Measurements from ENCODE around the gene MYO10. TPM values are rescaled to one million over a fixed set of nuclear protein-coding genes. Genes with fewer than 3 reads are reported as not detected.

MYO10 gene
- total and polyA plus RNA-seq, 2 of the 8 experiments (the other 6 are each of a cell fraction or from before 2014, with no cell fraction given) = 21.5 to 107 TPM

DNA sequence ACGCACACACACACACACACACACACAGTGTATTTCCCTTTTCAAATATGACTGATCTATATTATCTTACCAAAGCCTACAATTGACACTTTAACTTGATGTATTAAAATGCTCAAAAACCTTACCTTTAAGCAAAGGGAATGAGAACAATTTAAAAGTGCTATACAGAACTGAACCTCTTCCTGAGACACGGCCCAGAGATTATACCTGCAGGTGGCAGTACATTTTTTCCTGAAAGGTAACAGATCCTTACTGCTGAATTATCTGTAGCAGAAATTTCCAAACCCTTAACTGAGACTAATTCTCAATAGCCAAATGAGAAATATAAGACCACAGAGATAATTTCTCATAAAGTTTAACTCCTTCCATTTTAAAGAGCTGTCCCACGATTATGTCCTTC is 91.1 kb downstream of the MYO10 start:
- no peak overlapping the region for H4K5ac ChIP-seq (ENCODE audit: insufficient read length, low read depth, low read length)
- TF ChIP-seq JUND (IDR thresholded peaks at IDR 0.05; ENCODE audit: low read length) (no peak), RAD21 (IDR thresholded peaks at IDR 0.05 in 1 of 2, conservative IDR thresholded peaks at IDR 0.05 in 1 of 2; ENCODE audit: low read depth in 2 of 2, low read length in 2 of 2) (peak; percentile 11 to 29; a peak in 1 of 4 replicates)
- TF ChIP-seq, protein P1, sequence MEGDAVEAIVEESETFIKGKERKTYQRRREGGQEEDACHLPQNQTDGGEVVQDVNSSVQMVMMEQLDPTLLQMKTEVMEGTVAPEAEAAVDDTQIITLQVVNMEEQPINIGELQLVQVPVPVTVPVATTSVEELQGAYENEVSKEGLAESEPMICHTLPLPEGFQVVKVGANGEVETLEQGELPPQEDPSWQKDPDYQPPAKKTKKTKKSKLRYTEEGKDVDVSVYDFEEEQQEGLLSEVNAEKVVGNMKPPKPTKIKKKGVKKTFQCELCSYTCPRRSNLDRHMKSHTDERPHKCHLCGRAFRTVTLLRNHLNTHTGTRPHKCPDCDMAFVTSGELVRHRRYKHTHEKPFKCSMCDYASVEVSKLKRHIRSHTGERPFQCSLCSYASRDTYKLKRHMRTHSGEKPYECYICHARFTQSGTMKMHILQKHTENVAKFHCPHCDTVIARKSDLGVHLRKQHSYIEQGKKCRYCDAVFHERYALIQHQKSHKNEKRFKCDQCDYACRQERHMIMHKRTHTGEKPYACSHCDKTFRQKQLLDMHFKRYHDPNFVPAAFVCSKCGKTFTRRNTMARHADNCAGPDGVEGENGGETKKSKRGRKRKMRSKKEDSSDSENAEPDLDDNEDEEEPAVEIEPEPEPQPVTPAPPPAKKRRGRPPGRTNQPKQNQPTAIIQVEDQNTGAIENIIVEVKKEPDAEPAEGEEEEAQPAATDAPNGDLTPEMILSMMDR (IDR thresholded peaks at IDR 0.05; ENCODE audit: control extremely low read depth in 1 of 3, insufficient read depth in 1 of 3, low read depth in 1 of 3, low read length in 3 of 3) = peak in 1 of 3 experiments; percentile 28; a peak in 1 of 4 replicates
- H3K18ac ChIP-seq (ENCODE audit: extremely low read depth, low read length) = no peak overlapping the region
- H3K79me2 ChIP-seq (ENCODE audit: control insufficient read depth in 1 of 2, insufficient read depth in 2 of 2, low read length in 2 of 2) = peaks cover 0 to 2% of the 10 kb centered on the region in 2 experiments; a peak in 1 of 4 replicates
- H4K91ac ChIP-seq (replicated peaks; ENCODE audit: insufficient read length, low read length) = no peak overlapping the region
- FAIRE-seq = no peak
- H2BK5ac ChIP-seq (ENCODE audit: low read depth, low read length) = no peak overlapping the region
- no peak overlapping the region for H3K56ac ChIP-seq (replicated peaks; ENCODE audit: insufficient read length, low read depth, low read length)
- ChIA-PET POLR2A (ENCODE audit: partially characterized antibody) (interaction anchor here (0.7 kb wide), 1 partner anchor 356 kb away, joined by 5 read pairs; no protein-coding TSS in a partner anchor), CTCF (ENCODE audit: partially characterized antibody) (interaction anchor here (0.7 to 5.2 kb wide), 13 partner anchors 10 to 345 kb away, joined by 3 to 27 read pairs (median 4); no protein-coding TSS in a partner anchor)
- H4K8ac ChIP-seq (ENCODE audit: extremely low read depth, insufficient read depth, low read length) = no peak overlapping the region
- H3K4ac ChIP-seq (replicated peaks; ENCODE audit: insufficient read length, low read depth, low read length) = no peak overlapping the region
- H3K9me3 ChIP-seq (ENCODE audit: insufficient read depth in 2 of 2, low read depth in 1 of 2, low read length in 1 of 2) = no peaks in the 10 kb centered on the region
- no peak overlapping the region for H3K4me3 ChIP-seq (ENCODE audit: extremely low read depth in 1 of 4, insufficient read depth in 2 of 4, low read depth in 3 of 4, low read length in 4 of 4)
- H2BK12ac ChIP-seq (ENCODE audit: low read depth, low read length) = no peak overlapping the region
- no peaks in the 10 kb centered on the region for H3K79me1 ChIP-seq (ENCODE audit: low read depth, low read length)
- H4K20me1 ChIP-seq (replicated peaks in 1 of 2; ENCODE audit: control insufficient read depth in 1 of 2, insufficient read depth in 2 of 2, low read length in 2 of 2) = peaks cover 2% of the 10 kb centered on the region in 2 experiments
- no peak overlapping the region for H2AFZ ChIP-seq (ENCODE audit: low read length)
- H2BK120ac ChIP-seq (replicated peaks; ENCODE audit: low read depth, low read length) = no peak overlapping the region
- H3K27me3 ChIP-seq (replicated peaks in 1 of 4; ENCODE audit: control insufficient read depth in 3 of 4, extremely low read depth in 1 of 4, insufficient read depth in 3 of 4, low read length in 3 of 4) = no peaks in the 10 kb centered on the region
- no peaks in the 10 kb centered on the region for H3K23me2 ChIP-seq (ENCODE audit: low read depth, low read length)
- no peak overlapping the region for H2BK20ac ChIP-seq (ENCODE audit: low read length)
- H2AK5ac ChIP-seq (ENCODE audit: low read depth, low read length) = no peak overlapping the region
- no peak overlapping the region for H3K27ac ChIP-seq (ENCODE audit: low read depth, low read length)
- WGBS, 2 experiments (ENCODE audit: extremely low coverage in 1 of 2, insufficient coverage in 1 of 2, insufficient read length in 1 of 2, insufficient replicate concordance in 2 of 2, low coverage in 1 of 2, low lambda C conversion rate in 2 of 2, missing lambda C conversion rate in 1 of 2) = 87% methylated on average over 3 of the region's 3 CpGs; no CpG with 5 or more reads in 1 of the 2 experiments
- no peak overlapping the region for H2BK15ac ChIP-seq (ENCODE audit: low read length)
- no peak overlapping the region for H3K23ac ChIP-seq (ENCODE audit: insufficient read length)
- no peak overlapping the region for H3K14ac ChIP-seq (ENCODE audit: insufficient read length)
- no peak overlapping the region for H3K9ac ChIP-seq (replicated peaks in 1 of 4; ENCODE audit: extremely low read depth in 1 of 4, low read depth in 3 of 4, low read length in 3 of 4)
- no peaks in the 10 kb centered on the region for H3K36me3 ChIP-seq (ENCODE audit: control insufficient read depth in 2 of 4, insufficient read depth in 4 of 4, low read length in 3 of 4)
- H3K4me1 ChIP-seq (replicated peaks in 1 of 4; ENCODE audit: control insufficient read depth in 3 of 4, insufficient read depth in 4 of 4, low read length in 3 of 4) = no peaks in the 10 kb centered on the region
- DNase-seq (ENCODE audit: low read depth in 1 of 2, low spot score in 2 of 2) = no peak
- H3K4me2 ChIP-seq (ENCODE audit: insufficient read depth in 1 of 2, low read depth in 2 of 2, low read length in 2 of 2) = no peak overlapping the region
